ENCODE data around the gene AIF1L.

DNA sequence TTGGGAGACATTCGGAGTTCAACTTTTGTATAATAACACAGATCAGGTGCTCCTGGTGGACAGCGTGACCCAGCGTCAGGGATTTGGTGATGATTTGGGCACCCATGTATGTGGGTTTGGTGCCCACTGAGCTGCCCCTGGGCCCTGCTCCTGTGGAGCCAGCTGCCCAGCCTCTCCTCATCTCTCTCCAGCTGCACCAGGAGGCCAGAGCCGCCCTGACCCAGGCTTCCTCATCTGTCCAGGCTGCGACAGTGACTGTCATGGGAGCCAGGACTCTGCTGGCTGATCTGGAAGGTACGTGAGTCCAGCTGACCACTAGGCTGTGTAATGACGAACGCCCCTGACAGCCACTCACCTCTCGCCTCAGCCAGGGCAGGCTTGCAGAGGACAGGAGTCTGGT, 14.5 kb upstream of the AIF1L start:
- TF ChIP-seq SMC3 (IDR thresholded peaks at IDR 0.05; ENCODE audit: low read depth, low read length), result no peak
- TF ChIP-seq CTCF (conservative IDR thresholded peaks at IDR 0.05; ENCODE audit: low read depth, low read length), result no peak
- no peak for TF ChIP-seq POLR2A (IDR thresholded peaks at IDR 0.05; ENCODE audit: low read depth, low read length)
- no peak for TF ChIP-seq RAD21 (IDR thresholded peaks at IDR 0.05; ENCODE audit: low read length)

Data from IMR-90 (cell line).